Measurements from ENCODE around the gene RNH1. TPM values are rescaled to one million over a fixed set of nuclear protein-coding genes. Genes with fewer than 3 reads are reported as not detected.

RNH1 gene
- total and polyA plus RNA-seq, 10 of the 15 experiments (the other 5 are each of a cell fraction or from before 2014, with no cell fraction given): 2.3 to 162 (median 72.1) TPM

- TF ChIP-seq, protein P1, sequence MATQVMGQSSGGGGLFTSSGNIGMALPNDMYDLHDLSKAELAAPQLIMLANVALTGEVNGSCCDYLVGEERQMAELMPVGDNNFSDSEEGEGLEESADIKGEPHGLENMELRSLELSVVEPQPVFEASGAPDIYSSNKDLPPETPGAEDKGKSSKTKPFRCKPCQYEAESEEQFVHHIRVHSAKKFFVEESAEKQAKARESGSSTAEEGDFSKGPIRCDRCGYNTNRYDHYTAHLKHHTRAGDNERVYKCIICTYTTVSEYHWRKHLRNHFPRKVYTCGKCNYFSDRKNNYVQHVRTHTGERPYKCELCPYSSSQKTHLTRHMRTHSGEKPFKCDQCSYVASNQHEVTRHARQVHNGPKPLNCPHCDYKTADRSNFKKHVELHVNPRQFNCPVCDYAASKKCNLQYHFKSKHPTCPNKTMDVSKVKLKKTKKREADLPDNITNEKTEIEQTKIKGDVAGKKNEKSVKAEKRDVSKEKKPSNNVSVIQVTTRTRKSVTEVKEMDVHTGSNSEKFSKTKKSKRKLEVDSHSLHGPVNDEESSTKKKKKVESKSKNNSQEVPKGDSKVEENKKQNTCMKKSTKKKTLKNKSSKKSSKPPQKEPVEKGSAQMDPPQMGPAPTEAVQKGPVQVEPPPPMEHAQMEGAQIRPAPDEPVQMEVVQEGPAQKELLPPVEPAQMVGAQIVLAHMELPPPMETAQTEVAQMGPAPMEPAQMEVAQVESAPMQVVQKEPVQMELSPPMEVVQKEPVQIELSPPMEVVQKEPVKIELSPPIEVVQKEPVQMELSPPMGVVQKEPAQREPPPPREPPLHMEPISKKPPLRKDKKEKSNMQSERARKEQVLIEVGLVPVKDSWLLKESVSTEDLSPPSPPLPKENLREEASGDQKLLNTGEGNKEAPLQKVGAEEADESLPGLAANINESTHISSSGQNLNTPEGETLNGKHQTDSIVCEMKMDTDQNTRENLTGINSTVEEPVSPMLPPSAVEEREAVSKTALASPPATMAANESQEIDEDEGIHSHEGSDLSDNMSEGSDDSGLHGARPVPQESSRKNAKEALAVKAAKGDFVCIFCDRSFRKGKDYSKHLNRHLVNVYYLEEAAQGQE (IDR thresholded peaks at IDR 0.05; ENCODE audit: low read depth, low read length): no peak
- TF ChIP-seq ASH2L (IDR thresholded peaks at IDR 0.05; ENCODE audit: borderline replicate concordance, low read depth) (no peak), ETV6 (conservative IDR thresholded peaks at IDR 0.05 in 1 of 2, IDR thresholded peaks at IDR 0.05 in 1 of 2; ENCODE audit: borderline replicate concordance in 1 of 2, low read depth in 1 of 2) (no peak), SMAD1 (IDR thresholded peaks at IDR 0.05; ENCODE audit: low read depth, partially characterized antibody) (no peak)
Measured at GRCh38 chr11:501683-502287, 5.3 kb downstream of the RNH1 start (continued).

- Histone ChIP-seq H3K4me1 (ENCODE audit: control insufficient read depth, insufficient read depth, low read length) (peaks cover 23% of the 10 kb centered on the region), H3K36me3 (ENCODE audit: control insufficient read depth in 2 of 2, insufficient read depth in 2 of 2, low read length in 1 of 2) (peaks cover 19 to 45% of the 10 kb centered on the region in 2 experiments), H3K4me3 (no peak overlapping the region), H3K9ac (ENCODE audit: control insufficient read depth, insufficient read depth, low read length) (no peak overlapping the region), H2AFZ (ENCODE audit: control insufficient read depth, low read depth, low read length) (no peak overlapping the region), H3K27ac (ENCODE audit: control insufficient read depth, insufficient read depth) (no peak overlapping the region), H3K79me2 (ENCODE audit: control insufficient read depth, insufficient read depth, low read length) (peaks cover 32% of the 10 kb centered on the region), H3K27me3 (replicated peaks in 1 of 2; ENCODE audit: control insufficient read depth in 2 of 2, insufficient read depth in 2 of 2, low read length in 1 of 2) (no peaks in the 10 kb centered on the region), H4K20me1 (ENCODE audit: control insufficient read depth, insufficient read depth) (no peaks in the 10 kb centered on the region), H3K9me3 (replicated peaks; ENCODE audit: control insufficient read depth, insufficient read depth, low read length) (no peaks in the 10 kb centered on the region; the same call in 2 of the 3 replicates), H3K4me2 (ENCODE audit: control insufficient read depth, insufficient read depth) (no peak overlapping the region)
- DNase-seq (ENCODE audit: low read depth, low spot score) (no peak), ATAC-seq (no peak), FAIRE-seq (no peak)
- SMC1A ChIA-PET (ENCODE audit: uncharacterized antibody, unreplicated experiment): no interaction called here
- BruUV-seq (replicated peaks): no TSS peak
- WGBS (ENCODE audit: insufficient coverage, insufficient replicate concordance, low lambda C conversion rate, missing lambda C conversion rate): 96% methylated on average over 24 of the region's 24 CpGs
- POLR2A ChIA-PET: interaction anchor here (0.5 kb wide), 1 partner anchor 10 kb away, joined by 4 read pairs; no protein-coding TSS in a partner anchor
- intact Hi-C loops (cut with micrococcal nuclease; ENCODE audit: unreplicated experiment) (no loop called here), in situ Hi-C loops (cut with MboI) (loop anchor here (5.0 kb wide), 1 partner anchor 49 kb away; the partner anchor contains the start of gene PTDSS2)
- CTCF ChIA-PET: interaction anchor here (0.6 kb wide), 1 partner anchor 64 kb away, joined by 3 read pairs; no protein-coding TSS in a partner anchor
- RAD21 ChIA-PET (ENCODE audit: unreplicated experiment): no interaction called here
- TF ChIP-seq FOXM1 (IDR thresholded peaks at IDR 0.05; ENCODE audit: low read depth, low read length) (no peak), CREM (IDR thresholded peaks at IDR 0.05; ENCODE audit: low read depth) (no peak), MEF2A (IDR thresholded peaks at IDR 0.05; ENCODE audit: insufficient read depth, low read depth, low read length) (no peak), RBBP5 (conservative IDR thresholded peaks at IDR 0.05) (no peak), KDM1A (IDR thresholded peaks at IDR 0.05; ENCODE audit: borderline replicate concordance) (no peak), CBX3 (IDR thresholded peaks at IDR 0.05; ENCODE audit: borderline replicate concordance, low read depth) (no peak)
- TF ChIP-seq, protein P2, sequence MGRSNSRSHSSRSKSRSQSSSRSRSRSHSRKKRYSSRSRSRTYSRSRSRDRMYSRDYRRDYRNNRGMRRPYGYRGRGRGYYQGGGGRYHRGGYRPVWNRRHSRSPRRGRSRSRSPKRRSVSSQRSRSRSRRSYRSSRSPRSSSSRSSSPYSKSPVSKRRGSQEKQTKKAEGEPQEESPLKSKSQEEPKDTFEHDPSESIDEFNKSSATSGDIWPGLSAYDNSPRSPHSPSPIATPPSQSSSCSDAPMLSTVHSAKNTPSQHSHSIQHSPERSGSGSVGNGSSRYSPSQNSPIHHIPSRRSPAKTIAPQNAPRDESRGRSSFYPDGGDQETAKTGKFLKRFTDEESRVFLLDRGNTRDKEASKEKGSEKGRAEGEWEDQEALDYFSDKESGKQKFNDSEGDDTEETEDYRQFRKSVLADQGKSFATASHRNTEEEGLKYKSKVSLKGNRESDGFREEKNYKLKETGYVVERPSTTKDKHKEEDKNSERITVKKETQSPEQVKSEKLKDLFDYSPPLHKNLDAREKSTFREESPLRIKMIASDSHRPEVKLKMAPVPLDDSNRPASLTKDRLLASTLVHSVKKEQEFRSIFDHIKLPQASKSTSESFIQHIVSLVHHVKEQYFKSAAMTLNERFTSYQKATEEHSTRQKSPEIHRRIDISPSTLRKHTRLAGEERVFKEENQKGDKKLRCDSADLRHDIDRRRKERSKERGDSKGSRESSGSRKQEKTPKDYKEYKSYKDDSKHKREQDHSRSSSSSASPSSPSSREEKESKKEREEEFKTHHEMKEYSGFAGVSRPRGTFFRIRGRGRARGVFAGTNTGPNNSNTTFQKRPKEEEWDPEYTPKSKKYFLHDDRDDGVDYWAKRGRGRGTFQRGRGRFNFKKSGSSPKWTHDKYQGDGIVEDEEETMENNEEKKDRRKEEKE (IDR thresholded peaks at IDR 0.05): no peak
- TF ChIP-seq, protein P3, sequence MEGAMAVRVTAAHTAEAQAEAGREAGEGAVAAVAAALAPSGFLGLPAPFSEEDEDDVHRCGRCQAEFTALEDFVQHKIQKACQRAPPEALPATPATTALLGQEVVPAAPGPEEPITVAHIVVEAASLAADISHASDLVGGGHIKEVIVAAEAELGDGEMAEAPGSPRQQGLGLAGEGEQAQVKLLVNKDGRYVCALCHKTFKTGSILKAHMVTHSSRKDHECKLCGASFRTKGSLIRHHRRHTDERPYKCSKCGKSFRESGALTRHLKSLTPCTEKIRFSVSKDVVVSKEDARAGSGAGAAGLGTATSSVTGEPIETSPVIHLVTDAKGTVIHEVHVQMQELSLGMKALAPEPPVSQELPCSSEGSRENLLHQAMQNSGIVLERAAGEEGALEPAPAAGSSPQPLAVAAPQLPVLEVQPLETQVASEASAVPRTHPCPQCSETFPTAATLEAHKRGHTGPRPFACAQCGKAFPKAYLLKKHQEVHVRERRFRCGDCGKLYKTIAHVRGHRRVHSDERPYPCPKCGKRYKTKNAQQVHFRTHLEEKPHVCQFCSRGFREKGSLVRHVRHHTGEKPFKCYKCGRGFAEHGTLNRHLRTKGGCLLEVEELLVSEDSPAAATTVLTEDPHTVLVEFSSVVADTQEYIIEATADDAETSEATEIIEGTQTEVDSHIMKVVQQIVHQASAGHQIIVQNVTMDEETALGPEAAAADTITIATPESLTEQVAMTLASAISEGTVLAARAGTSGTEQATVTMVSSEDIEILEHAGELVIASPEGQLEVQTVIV (IDR thresholded peaks at IDR 0.05; ENCODE audit: borderline replicate concordance, partially characterized antibody): no peak
Measured at GRCh38 chr11:501001-501682, 5.9 kb downstream of the RNH1 start.
